Measurements from ENCODE around the gene SLC51A.

The SLC51A gene

DNA sequence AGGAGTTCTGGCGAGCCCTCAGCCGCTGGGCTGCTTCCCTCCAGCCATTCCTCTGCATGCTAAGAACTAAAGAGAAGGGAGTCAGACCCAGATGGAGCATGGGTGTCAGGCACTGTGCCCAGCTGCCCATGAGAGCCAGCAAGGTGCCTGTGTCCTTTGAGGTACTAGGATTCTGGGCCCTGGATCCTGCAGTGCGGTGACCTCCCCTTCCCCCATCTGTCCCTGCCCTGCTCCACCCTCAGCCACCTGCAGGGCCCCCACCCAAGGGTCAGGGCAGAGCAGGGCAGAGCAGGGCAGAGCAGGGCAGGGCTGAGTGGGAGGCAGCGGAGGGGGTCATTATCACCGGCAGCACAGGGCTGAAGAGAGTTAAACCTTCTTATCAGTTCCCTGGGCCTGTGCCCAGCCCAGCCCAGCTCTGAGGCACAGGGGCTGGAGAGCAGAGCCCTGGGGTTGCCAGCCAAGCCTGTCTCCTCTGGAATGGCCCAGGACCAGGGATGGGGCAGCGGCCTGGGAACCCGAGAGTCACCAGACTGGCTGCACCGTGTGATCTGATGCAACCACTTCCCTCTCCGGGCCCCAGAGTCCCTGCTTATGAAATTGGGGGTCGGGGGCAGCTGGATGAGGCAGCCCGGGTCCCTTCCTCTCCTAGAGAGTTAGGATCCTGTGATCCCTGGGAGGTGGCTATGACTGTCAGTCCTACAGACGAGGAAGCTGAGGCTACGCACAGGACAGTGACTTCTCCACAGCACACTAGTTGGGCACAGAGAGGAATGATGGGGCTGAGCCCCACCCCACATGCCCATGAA, 22.4 kb upstream of the SLC51A start:
- TF ChIP-seq CTCF (IDR thresholded peaks at IDR 0.05; ENCODE audit: low read depth, low read length): no peak
- no peak overlapping the region for H3K4me3 ChIP-seq (ENCODE audit: low read depth, low read length)

- H3K4me3 ChIP-seq (ENCODE audit: low read depth, low read length): no peak overlapping the region
- TF ChIP-seq CTCF (IDR thresholded peaks at IDR 0.05; ENCODE audit: low read depth, low read length): no peak
These were observed 21.8 kb upstream of the SLC51A start for GRCh38 chr3:196194542-196194915.

DNA sequence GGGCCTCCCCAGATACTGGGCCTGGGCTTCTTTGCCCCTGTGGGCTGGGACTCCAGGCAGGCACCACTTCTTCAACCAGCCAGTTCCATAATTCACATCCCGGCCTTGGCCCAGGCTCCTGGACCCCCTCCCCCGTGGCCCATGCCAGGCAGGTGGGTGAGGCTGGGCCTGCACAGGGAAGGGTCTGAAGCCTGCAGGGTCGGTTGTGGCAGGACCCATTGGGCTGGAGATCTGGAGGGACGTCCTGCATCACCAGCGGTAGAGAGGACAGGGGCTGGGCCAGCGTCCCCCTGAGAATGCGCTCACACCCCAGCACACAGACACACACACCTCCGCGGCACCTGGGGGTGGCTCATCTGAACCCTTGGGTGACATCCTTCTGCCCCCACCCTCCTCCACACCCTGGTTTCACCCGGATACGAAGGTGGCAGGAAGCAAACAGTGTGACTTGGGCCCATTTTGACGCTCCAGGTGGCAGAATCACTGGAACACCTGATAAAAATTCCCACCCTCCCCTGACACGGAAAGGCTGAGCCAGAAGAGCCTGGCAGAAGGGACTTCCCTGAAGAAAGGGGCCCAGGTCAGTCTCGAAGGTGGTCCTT, 20.6 kb upstream of the SLC51A start:
- TF ChIP-seq CTCF (IDR thresholded peaks at IDR 0.05; ENCODE audit: low read depth, low read length): no peak
- H3K4me3 ChIP-seq (ENCODE audit: low read depth, low read length): no peak overlapping the region

- no peak for TF ChIP-seq CTCF (IDR thresholded peaks at IDR 0.05; ENCODE audit: low read depth, low read length)
- H3K4me3 ChIP-seq (ENCODE audit: low read depth, low read length): no peak overlapping the region
These were observed 18.8 kb upstream of the SLC51A start for GRCh38 chr3:196197524-196197923.

DNA sequence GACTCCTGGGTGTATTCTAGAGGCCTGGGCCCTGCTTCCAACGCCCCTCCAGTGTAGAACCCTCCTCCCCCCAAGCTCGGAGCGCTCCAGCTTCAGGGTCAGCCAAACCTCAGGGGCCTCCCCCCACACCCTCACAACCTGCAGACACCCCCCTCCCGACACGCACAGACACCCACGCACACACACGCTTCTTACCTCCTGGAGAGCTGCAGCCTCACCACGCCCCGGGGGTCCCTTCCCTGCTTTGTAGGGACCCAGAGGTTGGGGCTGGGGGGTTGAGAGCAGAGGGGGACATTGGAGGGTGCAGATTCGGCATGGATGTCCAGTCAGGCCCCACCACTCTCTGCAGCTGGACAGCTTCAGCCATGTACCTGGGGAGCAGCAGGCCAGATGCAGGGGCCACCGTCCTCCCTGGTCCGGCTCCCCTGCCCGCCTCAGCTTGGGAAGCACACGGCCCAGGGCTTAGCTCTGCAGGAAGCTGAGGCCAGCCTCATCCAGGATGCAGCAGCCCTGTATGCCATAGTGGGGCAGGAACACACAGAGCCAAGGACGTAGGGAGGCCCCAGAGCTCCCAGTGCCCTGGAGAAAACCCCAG, 18.2 kb upstream of the SLC51A start:
- H3K4me3 ChIP-seq (ENCODE audit: low read depth, low read length): no peak overlapping the region
- no peak for TF ChIP-seq CTCF (IDR thresholded peaks at IDR 0.05; ENCODE audit: low read depth, low read length)

GRCh38 chr3:196198771-196199753, 17.3 kb upstream of the SLC51A start:
- 0 out of 2 replicates have a peak, but pooled peaks have one; percentile 12 for TF ChIP-seq CTCF (IDR thresholded peaks at IDR 0.05; ENCODE audit: low read depth, low read length)

More at GRCh38 chr3:196198771-196199753, 17.3 kb upstream of the SLC51A start:
- no peak overlapping the region for H3K4me3 ChIP-seq (ENCODE audit: low read depth, low read length)

Measured in WI38 (cell line).